Lower leg skin (tissue), 4 donors: ENCODE measurements around the gene AFAP1L2. TPM values are rescaled to one million over a fixed set of nuclear protein-coding genes. Genes with fewer than 3 reads are reported as not detected.

Source experiments
- DNase-seq, 2 donors: peaks; one replicate each; pipeline ENCODE4 v3.0.0-alpha.2; 2019; ENCODE audit warnings: low spot score in 2 of 2
- H3K4me3 ChIP-seq: fragments of 200-600 bp; sonication (generic); 2 replicates; pipeline ENCODE4 v1.5.1; 2017; ENCODE audit warnings: mild to moderate bottlenecking, low read depth; ENCODE audit not compliant: poor library complexity, severe bottlenecking
- POLR2A ChIP-seq, 2 donors: fragments of 450-650 bp; IDR thresholded peaks; one replicate each; pipeline ENCODE4 v1.6.1; 2016 to 2017; ENCODE audit warnings: antibody characterized with exemption in 2 of 2, mild to moderate bottlenecking in 1 of 2, moderate library complexity in 1 of 2
- WGBS, 2 donors: methylation state at CpG; one replicate each; pipeline ENCODE4 v1.1.5; 2018; 5-methylcytosine and 5-hydroxymethylcytosine counted together
- intact Hi-C: fragments of 100-400 bp; cut with DNase I; formaldehyde crosslinking; loops from one replicate; pipeline ENCODE4 v1.15.0; 2023; ENCODE audit warnings: low total_unique reads
- total RNA-seq, 4 donors: library from RNA; depleted of rRNA; stranded (reverse); fragments of >200 nt; gene quantifications; one replicate each; pipeline ENCODE4 v1.1.0, GENCODE V29; 2016
- TF ChIP-seq, protein P1 (sequence below), 3 donors: fragments of 450-650 bp; IDR thresholded peaks; one replicate each; pipeline ENCODE4 v1.5.1; 2016; ENCODE audit warnings: antibody characterized with exemption in 3 of 3, mild to moderate bottlenecking in 3 of 3, moderate library complexity in 2 of 3

The AFAP1L2 gene
- total RNA-seq, 4 donors from 2014 or later, result 10.9 to 19.4 (median 14.3) TPM

DNA sequence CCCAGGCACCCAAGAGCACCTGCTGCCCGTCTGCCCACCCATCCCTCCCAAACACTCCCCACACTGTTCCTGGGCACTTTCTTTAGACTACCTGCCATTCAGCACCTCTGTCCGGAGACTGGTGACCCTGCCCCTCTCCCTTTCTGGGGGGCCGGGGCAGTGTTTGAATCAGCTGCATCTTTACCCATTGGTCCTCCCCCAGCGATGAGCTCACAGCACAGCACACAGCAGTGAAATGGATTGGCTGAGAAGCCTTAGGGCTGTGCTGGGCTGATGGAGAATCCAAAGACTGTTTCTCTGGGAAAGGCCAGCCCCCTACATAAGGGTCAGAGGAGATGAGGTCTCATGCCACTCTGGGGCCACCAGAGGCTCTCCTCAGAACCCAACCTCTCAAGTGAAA is 125.0 kb downstream of the AFAP1L2 start:
- no peak overlapping the region for H3K4me3 ChIP-seq
- DNase-seq, result peak in 1 of 2 donors; percentile 77
- intact Hi-C loops, result no loop called here
- 91 to 95% methylated on average over 4 of the region's 4 CpGs for WGBS, 2 donors
- TF ChIP-seq POLR2A (IDR thresholded peaks at IDR 0.05), result no peak
- TF ChIP-seq, protein P1, sequence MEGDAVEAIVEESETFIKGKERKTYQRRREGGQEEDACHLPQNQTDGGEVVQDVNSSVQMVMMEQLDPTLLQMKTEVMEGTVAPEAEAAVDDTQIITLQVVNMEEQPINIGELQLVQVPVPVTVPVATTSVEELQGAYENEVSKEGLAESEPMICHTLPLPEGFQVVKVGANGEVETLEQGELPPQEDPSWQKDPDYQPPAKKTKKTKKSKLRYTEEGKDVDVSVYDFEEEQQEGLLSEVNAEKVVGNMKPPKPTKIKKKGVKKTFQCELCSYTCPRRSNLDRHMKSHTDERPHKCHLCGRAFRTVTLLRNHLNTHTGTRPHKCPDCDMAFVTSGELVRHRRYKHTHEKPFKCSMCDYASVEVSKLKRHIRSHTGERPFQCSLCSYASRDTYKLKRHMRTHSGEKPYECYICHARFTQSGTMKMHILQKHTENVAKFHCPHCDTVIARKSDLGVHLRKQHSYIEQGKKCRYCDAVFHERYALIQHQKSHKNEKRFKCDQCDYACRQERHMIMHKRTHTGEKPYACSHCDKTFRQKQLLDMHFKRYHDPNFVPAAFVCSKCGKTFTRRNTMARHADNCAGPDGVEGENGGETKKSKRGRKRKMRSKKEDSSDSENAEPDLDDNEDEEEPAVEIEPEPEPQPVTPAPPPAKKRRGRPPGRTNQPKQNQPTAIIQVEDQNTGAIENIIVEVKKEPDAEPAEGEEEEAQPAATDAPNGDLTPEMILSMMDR (IDR thresholded peaks at IDR 0.05), result no peak

DNA sequence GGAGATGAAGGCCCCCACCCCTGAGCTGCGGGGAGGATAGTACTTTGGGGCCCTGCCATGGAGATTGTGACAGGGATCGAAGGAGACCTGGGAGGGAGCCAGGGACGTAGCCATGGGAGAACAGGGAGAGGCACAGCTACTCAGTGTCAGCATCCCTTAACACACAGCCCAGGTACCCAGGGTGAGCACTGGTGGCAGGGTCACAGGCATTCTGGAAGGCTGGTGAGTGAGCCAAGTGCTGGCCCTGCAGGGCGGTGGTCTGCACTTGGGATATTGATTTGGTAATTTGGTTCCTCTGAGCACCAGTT is 125.5 kb downstream of the AFAP1L2 start:
- no peak overlapping the region for H3K4me3 ChIP-seq
- intact Hi-C loops, result no loop called here
- DNase-seq, result no peak
- WGBS, 2 donors, result 56 to 86% methylated on average over 4 of the region's 4 CpGs
- TF ChIP-seq POLR2A (IDR thresholded peaks at IDR 0.05), result no peak
- TF ChIP-seq, protein P1 (IDR thresholded peaks at IDR 0.05), result no peak

DNA sequence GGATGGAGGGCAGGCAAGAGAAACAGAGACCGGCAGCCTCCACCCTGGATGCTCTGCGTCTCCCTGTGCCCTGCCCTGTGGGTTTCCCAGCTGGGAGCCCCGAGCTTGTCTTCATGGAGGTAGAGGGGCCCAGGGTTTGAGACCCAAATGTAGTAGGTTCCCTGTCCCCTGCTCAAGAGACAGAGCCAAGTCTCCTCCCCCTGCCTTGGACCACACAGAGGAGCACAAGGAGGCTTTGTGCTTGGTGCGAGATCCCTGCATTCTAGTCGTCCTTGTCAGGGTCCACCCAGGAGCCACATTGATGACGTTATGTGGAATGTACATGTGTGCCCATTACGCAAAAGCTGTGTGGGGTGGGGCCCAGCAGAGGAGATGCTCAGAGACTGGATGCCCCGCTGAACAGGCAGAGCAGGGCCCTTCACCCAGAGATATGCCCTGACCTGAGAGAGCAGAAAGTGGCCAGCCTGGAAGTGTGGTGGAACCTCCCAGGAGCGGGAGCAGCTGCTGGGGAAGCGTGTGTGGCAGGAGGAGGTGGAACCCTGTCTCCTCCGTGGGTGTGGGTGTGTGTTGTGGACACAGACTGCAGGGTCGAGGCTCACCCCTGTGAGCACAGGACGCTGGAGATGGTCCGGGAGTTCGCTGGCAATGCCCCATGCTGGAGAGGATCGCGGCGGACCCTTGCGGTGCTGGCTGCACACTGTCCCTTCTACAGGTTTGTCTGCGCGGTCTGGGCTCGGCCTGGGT is 126.0 kb downstream of the AFAP1L2 start:
- intact Hi-C loops, result no loop called here
- DNase-seq, result peak in 1 of 2 donors; percentile 86
- WGBS, 2 donors, result 79 to 84% methylated on average over 19 to 22 of the region's 22 CpGs
- TF ChIP-seq, protein P1 (IDR thresholded peaks at IDR 0.05), result no peak
- no peak for TF ChIP-seq POLR2A (IDR thresholded peaks at IDR 0.05)
- no peak overlapping the region for H3K4me3 ChIP-seq

DNA sequence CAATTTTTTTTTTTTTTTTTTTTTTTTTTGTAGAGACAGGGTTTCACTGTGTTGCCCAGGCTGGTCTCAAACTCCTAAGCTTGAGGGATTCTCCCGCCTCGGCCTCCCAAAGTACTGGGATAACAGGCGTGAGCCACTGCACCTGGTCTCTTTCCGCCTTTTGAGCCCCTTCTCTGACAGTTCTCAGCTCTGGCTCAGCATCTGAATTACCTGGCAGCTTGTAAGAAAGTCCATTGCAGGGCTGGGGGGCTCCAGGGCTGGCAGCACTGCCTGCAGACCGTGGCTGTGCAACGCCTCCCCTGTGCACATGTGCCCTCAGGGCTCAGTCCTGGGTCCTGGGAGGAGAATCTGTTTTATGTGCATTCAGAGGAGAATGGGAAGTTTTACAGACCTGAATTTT is 127.6 kb downstream of the AFAP1L2 start:
- no peak overlapping the region for H3K4me3 ChIP-seq
- DNase-seq, result peak in 1 of 2 donors; percentile 75
- WGBS, 2 donors, result 92 to 93% methylated on average over 6 of the region's 6 CpGs
- intact Hi-C loops, result no loop called here
- no peak for TF ChIP-seq POLR2A (IDR thresholded peaks at IDR 0.05)
- TF ChIP-seq, protein P1 (IDR thresholded peaks at IDR 0.05), result no peak

DNA sequence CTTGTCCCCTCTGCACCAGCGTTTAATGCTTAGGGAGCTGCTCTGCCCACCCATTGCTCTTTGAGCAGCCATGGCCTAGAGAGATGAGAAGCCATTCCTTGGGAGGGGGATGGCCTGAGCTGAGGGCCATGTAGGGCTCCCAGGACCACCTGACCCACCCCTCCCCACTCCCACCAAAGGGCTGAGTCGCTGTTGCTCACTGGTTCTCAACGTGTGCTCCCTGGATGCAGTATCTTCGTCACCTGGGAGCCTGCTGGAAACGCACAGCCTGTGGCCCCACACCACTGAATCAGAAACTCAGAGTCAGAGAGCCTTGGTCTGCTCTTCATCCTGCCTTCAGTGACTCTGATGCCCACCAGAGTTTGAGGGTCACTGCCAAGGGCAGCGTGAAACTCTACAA is 128.2 kb downstream of the AFAP1L2 start:
- peak in 1 of 2 donors; percentile 43 for DNase-seq
- WGBS, 2 donors, result 92 to 95% methylated on average over 6 of the region's 6 CpGs
- H3K4me3 ChIP-seq, result no peak overlapping the region
- intact Hi-C loops, result no loop called here
- TF ChIP-seq, protein P1 (IDR thresholded peaks at IDR 0.05), result no peak
